Endometrium (tissue), 2 donors: ENCODE measurements around the gene ARID5A.

Experiments
- FAIRE-seq: peaks from 2 replicates; lab custom pipeline; 2012; peaks lifted over from hg19 to GRCh38; lab: Jason Lieb, UNC
- donor health status: control.
- donor health status: control.

The ARID5A gene

GRCh38 chr2:96507957-96508520 is 28.5 kb upstream of the ARID5A start:
- no peak for FAIRE-seq

GRCh38 chr2:96508521-96509113 is 27.9 kb upstream of the ARID5A start:
- no peak for FAIRE-seq

GRCh38 chr2:96509114-96509846 is 27.3 kb upstream of the ARID5A start:
- peak; percentile 8 for FAIRE-seq

GRCh38 chr2:96509847-96510230 is 26.7 kb upstream of the ARID5A start:
- FAIRE-seq, result no peak

- FAIRE-seq, result no peak
These were observed 25.5 kb upstream of the ARID5A start for GRCh38 chr2:96510931-96511595.

DNA sequence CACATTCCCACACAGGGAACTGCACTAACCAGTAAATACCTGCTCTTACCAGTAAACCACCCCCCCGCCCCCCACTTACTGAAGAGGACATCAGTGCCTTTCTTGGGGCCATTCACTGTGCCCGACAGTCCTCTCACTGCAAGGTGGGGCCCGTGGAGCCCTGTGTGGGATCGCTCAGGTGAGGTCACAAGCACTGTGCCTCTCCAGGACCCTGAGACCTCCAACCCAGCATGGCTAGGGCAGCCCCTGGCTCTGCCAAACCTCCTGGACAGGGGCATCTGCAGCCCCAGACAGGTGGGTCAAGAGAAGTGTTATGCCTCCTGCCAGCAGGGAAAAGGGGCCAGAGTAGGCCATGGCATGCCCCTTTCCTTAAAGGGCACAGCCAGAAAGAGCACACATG is 24.7 kb upstream of the ARID5A start:
- FAIRE-seq, result no peak

GRCh38 chr2:96512341-96512740 is 24.2 kb upstream of the ARID5A start:
- no peak for FAIRE-seq

DNA sequence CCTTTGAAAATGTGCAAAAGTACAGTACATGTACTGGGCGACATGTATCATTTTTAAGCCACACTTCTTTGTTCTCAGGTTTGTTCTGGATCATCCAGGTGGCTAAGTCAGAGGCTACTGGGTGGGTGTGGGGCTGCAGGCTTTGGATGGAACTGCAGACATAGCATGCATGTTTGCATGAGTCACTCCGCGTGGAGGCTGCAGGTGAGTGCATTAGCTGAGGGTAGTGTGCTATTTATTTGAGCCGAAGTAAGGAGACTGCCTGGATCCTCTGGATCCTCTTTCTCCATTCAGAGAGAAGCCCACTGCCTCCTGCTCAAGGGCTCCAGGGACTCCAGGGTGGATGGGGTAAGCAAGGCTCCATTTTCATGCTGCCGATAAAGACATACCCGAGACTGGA is 22.0 kb upstream of the ARID5A start:
- FAIRE-seq, result no peak

DNA sequence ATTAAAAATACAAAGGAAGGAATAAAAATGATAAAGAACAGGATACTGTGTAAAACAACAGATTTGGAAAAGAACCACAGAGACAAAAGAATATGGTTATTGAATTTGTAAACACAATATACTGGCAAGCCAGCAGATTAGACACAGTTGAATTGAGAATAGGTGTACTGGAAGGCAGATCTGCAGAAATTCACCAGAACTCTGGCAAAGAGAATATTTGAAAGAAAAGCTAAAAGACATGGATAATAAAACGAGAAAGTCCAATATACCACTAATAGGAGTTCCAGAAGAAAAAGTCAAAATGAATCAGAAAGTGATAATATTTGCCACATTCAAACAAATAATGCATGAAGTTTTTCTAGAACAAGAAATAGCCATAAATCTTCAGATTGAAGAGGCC is 19.5 kb upstream of the ARID5A start:
- no peak for FAIRE-seq

GRCh38 chr2:96520231-96520630 is 16.3 kb upstream of the ARID5A start:
- FAIRE-seq, result peak; percentile 12

- no peak for FAIRE-seq
These were observed 15.9 kb upstream of the ARID5A start for GRCh38 chr2:96520697-96521096.

GRCh38 chr2:96521219-96521618 is 15.3 kb upstream of the ARID5A start:
- no peak for FAIRE-seq

DNA sequence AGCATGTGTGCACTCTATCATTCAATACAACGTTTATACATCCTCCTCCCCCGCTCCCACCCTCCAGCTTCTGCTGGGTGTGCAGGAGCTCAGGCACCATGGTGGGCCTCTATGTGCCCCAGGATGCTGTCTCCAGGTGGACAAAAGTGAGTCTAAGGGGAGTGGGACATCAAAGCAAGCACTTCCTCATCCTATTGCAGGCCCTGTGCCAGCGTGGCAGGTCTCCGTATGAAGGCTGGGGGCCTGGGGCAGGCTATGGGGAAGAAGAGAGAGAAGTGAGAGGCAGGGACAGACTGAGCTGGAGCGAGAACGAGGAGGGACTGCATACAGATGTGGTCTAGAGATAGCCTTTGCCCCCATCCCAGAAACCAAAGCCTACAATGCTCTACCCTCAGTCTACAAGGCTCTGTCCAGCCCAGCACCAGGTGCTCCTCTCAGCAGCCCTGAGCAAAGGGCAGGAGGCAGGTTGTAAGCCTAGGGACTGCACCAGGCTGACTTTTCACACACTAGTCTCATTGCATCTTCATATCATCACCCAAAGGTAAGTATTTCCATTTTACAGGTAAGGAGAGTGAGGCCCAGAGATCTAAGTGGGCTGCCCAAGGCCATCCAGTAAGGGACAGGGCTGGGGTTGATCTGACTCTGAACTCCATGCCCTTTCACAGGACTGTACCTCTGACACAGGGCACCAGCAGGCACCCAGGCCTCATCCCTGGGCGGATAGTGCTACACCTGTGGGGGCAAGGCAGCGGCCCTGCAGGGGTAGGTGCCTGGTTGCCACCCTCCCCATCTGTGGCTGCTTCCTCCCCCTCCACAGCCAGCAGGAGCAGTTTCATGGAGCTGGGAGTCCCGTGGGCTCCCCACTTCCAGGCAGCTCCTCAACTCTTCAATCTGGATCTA is 14.0 kb upstream of the ARID5A start:
- FAIRE-seq, result no peak

DNA sequence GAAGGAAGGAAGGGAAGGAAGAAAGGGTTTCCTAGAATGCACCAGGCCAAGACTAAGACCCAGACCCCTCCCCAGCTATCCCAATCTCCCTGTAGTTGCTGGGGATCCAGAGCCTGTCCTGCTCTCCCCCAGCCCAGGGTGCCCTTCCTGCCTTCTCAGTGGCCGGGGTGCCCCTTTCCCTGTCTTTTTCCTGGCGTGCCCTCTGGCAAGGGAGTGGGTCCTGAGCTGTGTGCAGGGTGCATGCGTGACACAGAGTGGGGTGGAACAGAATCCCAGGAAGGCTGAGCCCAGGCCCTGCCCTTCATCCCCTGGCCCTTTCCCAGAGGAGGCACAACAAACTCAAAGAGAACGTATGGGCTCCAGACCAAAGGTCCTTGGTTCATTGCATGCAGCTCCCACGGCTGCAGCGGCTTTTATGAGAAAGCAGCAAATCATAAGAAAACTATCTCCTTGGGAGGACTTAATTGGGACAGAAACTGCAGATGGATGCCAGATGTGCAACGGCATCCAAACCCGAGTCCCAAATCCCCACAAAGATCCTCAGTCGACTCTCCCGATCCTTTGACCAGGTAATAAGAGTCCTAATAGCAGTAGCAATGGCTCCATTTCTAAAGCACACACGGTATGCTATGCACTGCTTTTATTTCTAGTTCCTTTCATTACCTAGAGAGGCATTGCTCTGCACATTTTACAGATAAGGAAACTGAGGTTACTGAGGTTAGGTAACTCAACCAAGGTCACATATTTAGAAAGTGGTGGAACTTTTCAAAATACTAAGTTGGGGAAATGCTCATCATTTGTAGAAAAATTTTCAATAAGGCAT is 12.7 kb upstream of the ARID5A start:
- peak; percentile 95 for FAIRE-seq

GRCh38 chr2:96524482-96525210 is 11.9 kb upstream of the ARID5A start:
- FAIRE-seq, result no peak

DNA sequence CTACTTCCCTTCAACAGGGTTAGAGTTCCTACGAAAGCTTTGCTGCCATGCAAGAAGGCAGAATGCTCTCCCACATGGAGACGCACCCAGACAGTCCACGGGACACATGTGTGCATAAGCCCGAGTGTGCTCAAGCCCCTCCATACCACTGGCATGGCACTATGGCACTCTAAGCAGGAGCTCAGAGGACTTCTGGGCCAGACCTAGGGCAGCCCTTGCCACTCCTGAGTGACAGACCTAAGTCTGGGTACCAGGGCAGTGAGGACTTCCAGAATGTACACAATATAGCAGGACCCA is 11.4 kb upstream of the ARID5A start:
- no peak for FAIRE-seq

DNA sequence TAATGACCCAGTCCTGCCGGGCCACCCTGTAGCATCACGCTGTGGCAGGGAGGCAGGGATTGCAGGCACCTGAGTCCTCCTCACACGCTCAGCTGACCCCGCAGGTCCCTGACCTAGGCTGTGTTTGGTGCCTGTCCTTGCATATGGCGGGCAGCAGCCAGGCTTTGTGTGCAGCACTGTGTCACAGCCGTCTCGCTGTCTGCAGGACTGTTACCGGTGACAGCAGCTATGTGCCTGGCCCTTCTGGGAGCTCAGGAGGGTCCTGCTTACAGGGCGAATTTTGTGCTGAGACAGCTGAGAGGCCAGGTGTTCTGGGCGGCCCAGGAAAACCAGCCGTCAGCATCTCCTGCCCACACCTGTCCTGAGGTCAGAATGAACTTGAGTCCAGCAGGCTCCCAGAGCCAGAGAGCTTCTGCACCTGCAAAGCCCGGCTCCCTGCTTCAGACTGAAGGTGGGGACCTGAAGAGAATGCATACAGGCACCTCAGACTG is 10.4 kb upstream of the ARID5A start:
- no peak for FAIRE-seq

DNA sequence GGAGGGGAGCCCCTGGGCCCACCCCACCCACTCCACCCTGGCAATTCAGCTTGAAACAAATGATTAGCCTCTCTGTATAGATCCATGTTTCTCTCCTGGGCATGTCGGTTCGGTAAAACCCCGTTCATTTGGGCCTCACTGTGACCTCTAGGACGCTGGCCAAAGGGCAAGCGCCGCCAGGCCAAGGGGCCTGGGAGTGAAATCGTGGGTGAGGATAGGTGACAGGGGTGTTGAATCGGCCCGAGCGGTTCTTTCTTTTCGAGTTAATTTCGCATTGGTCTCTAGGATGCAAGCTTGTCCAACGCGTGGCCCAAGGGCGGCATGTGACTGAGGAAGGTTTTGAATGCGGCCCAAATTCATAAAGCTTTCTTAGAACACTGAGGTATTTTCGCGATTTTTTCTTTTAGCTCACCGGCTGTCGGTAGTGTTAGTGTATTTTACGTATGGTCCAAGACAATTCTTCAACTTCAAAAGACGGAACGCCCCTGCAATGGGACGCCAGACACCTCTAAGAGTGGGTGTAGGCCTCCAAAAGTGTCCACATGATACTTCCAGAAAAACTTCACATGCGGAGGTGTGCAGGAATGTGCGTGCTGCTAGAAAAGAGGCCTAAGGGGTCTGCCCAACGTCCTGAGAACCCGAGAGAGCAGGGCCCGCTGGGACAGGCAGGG is 9.8 kb upstream of the ARID5A start:
- no peak for FAIRE-seq

DNA sequence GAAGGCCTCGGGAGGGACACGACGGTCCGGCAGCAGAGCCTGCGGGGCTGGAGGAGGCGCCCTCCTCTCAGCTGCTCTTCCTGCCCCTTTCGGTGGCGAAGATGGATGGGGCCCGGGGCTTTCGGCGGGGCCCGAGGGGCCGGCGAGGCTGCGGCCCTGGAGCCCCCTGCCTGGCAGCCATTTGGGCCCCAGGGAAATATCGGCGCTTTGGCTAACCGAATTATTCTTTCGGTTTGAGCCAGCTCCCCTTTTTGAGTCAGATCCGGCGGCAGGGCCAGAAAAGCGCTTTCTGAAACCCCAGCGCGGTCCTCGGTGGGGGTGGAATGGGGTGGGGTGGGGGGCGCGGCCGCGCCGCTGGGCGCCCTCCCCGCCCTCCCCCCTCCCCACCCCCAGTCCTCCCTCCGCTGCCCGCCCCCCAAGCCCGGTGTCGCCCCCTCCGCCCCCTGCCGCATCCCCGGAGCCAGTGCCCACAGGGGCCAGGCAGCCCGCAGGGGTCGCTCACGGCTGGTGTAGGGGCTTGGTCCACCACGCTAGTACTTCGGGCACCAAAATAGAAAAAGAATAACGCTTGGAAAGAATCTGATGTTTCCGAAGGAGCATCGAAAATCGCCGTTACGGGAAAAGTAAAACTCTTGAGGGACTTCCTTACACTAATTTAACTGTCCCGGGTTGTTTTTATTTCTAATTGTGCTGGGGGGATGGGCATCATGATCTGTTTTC is 9.1 kb upstream of the ARID5A start:
- FAIRE-seq, result no peak
